VCaP (cell line): Measurements from ENCODE around the gene TESK2.
A peak's percentile ranks its signal among the peaks of the same experiment; 100 is the strongest.

Experiments
- H3K27ac ChIP-seq: fragments of 450-650 bp; 2 replicates; pipeline ENCODE4 v1.5.1; 2017
- TF ChIP-seq, protein P1 (sequence below): fragments of 450-650 bp; conservative IDR thresholded peaks from 2 replicates; pipeline ENCODE4 v1.5.1; 2017; ENCODE audit warnings: mild to moderate bottlenecking, moderate library complexity

Gene TESK2

DNA sequence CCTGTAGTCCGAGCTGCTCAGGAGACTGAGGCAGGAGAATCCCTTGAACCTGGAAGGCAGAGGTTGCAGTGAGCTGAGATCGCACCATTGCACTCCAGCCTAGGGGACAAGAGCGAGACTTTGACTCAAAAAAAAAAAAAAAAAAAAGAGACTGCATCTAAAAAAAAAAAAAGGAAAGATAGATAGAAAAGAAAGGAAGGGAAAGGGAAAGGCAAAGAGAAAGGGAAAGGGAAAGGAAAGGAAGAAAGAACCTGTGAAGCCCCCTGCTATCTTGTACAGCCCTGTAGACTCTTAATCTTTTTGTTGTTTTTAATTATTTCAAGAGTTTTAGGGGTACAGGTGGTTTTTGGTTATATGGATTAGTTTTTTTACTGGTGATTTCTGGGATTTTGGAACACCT is 104.7 kb downstream of the TESK2 start:
- TF ChIP-seq, protein P1, sequence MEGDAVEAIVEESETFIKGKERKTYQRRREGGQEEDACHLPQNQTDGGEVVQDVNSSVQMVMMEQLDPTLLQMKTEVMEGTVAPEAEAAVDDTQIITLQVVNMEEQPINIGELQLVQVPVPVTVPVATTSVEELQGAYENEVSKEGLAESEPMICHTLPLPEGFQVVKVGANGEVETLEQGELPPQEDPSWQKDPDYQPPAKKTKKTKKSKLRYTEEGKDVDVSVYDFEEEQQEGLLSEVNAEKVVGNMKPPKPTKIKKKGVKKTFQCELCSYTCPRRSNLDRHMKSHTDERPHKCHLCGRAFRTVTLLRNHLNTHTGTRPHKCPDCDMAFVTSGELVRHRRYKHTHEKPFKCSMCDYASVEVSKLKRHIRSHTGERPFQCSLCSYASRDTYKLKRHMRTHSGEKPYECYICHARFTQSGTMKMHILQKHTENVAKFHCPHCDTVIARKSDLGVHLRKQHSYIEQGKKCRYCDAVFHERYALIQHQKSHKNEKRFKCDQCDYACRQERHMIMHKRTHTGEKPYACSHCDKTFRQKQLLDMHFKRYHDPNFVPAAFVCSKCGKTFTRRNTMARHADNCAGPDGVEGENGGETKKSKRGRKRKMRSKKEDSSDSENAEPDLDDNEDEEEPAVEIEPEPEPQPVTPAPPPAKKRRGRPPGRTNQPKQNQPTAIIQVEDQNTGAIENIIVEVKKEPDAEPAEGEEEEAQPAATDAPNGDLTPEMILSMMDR: no peak
- no peak overlapping the region for H3K27ac ChIP-seq

DNA sequence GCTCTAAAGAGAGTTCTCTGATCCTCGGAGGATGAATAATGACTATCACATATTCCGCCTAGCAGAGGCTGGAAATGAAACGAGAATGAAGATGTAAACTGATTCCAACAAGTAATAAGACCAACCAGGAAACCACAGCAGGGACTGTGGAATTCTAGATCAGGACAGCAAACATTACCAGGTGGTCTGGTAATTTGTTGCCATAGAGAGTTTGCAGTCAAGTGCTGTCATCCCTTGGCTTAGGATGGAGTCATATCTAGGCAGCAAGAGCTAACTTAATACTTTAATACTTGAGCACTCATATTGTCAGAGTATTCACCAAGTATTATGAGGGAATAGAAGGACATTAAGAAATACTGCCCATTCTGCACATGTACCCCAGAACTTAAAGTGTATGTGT is 105.7 kb downstream of the TESK2 start:
- TF ChIP-seq, protein P1: no peak
- H3K27ac ChIP-seq: peak overlapping the region; percentile 73

DNA sequence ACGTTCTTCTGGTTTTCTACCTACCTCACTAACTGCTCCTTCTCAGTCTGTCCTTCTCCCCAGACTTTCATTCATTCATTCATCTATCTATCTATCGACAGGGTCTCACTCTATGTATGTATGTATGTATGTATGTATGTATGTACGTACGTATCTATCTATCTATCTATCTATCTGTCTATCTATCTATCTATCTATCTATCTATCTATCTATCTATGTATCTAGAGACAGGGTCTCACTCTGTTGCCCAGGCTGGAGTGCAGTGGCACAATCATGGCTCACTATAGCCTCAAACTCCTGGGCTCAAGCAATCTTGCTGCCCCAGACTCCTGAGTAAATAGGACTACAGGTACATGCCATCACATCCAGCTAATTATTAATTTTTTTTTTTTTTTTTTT is 106.8 kb downstream of the TESK2 start:
- H3K27ac ChIP-seq: peak overlapping the region; percentile 73

DNA sequence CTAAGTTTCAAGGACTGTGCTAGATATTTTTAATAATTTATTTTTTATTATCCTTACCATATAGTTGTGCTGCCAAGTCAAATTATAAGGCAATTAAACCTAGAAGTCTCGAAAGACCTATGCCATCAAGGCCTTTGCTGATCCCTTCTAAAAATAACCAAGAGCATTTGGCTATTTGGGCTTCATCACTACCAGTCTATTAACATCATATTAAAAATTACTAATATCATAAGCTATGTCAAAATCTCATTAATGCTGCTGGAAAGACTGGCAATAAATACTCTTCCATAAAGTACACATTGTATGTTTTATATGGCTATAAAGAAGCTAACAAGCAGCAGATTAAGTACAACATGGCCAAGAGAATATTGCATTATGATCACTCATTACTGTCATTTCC is 107.8 kb downstream of the TESK2 start:
- H3K27ac ChIP-seq: peak overlapping the region; percentile 73
- TF ChIP-seq, protein P1: no peak

DNA sequence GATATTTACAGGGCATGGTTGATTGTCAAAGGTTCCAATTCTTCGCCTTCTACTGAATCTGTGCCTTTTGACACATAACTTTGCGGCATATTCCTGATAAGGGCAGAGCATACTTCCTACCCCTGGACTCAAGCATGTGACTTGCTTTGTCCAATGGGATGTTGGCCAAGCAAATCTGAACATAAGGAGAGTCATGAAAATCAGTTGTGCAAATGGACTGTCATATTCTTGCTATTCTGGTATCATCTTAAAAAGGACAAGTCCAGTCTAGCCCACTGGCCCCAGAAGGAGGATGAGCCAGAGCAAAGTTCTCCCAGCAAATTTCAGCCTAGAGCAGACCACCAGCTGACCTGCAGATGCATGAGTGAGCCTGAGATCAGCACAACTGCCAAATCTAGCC is 109.7 kb downstream of the TESK2 start:
- TF ChIP-seq, protein P1: no peak

DNA sequence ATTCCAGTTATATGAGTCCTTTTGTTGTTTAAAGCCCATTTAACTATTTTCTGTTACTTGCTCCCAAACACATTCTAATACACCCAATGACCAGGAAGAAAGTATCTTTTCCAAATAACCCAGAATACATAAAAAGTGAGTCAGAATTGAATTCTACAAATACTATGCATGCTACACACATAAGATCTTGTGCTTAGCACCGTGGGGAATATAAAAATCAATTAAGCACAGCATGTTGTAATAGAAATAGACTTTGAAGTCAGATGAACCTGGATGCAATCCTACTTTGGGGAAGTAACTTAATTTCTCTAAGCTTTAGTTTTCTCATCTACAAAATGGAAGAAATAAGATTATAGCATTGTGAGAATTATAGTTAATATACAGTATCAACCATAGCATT is 110.2 kb downstream of the TESK2 start:
- H3K27ac ChIP-seq: no peak overlapping the region
- TF ChIP-seq, protein P1: no peak

More for the DNA sequence above, 109.7 kb downstream of the TESK2 start:
- H3K27ac ChIP-seq: no peak overlapping the region; the same call in 1 of the 2 replicates

DNA sequence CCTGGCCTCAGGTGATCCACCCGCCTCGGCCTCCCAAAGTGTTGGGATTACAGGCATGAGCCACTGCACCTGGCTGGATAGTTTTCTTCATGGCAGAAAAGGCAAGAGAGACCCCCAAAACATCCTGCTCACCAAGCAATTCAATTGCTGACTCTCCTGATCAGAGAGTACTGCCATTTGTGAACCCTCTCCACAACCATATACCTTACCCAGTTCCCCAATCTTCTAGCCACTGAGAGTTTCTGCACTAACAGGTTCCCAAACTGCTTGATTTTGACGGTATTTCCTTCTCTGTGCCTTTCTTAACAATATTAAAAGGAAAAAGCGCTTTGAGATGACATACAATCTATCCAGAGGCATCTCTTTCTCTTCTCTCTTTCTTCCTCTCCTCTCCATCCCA is 110.8 kb downstream of the TESK2 start:
- TF ChIP-seq, protein P1: no peak
- H3K27ac ChIP-seq: no peak overlapping the region

DNA sequence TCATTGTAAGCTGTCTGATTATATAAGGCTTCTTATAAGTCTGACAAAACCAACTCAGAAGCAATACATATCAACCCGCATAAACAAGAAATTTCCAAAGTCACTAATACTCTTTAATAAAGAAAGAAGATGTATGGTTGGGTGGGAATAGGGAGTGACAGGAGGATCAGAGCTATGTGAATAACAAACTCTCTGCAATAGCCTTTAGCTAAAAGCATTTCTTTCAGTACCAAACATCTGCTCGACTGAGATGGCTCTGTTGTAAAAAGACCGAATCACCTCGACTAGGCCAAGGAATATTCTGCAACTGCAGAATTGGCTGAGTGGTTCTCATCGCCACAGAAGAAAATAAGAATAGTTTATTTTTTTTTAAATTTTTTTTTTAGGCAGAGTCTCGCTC is 111.4 kb downstream of the TESK2 start:
- TF ChIP-seq, protein P1: no peak
- H3K27ac ChIP-seq: no peak overlapping the region
